OCI-LY7 (cell line): Measurements from ENCODE around the gene FTSJ3. TPM values are rescaled to one million over a fixed set of nuclear protein-coding genes. Genes with fewer than 3 reads are reported as not detected.

Experiments
- BruUV-seq: library from RNA; stranded (reverse); fragments of 400-500 nt; replicated peaks from 2 replicates; lab custom pipeline; 2021; lab: Mats Ljungman, UMichigan
- CTCF ChIA-PET: fragments of 300-600 bp; sonication (Branson Sonifier 250); formaldehyde crosslinking; loops from one replicate; lab custom pipeline; 2022; ENCODE audit warnings: antibody characterized with exemption; ENCODE audit not compliant: unreplicated experiment; lab: Charles Lee
- POLR2A ChIA-PET: fragments of 300-600 bp; sonication (Branson Sonifier 250); formaldehyde crosslinking; loops from one replicate; lab custom pipeline; 2022; ENCODE audit warnings: antibody characterized with exemption; lab: Charles Lee
- DNase-seq: peaks from one replicate; pipeline ENCODE4 v3.0.0-alpha.2; 2015; ENCODE audit warnings: low spot score
- H2AFZ ChIP-seq: fragments of 200-600 bp; sonication (generic), shearing (Covaris generic); 2 replicates; pipeline ENCODE4 v1.6.1; 2014; ENCODE audit warnings: mild to moderate bottlenecking, antibody characterized with exemption, low read length, moderate library complexity
- H3K27ac ChIP-seq: fragments of 200-600 bp; sonication (generic); 2 replicates; pipeline ENCODE4 v1.5.1; 2014; ENCODE audit warnings: mixed run types, low read depth, mild to moderate bottlenecking, moderate library complexity, low read length, inconsistent platforms; ENCODE audit not compliant: poor library complexity, severe bottlenecking
- H3K36me3 ChIP-seq: fragments of 200-600 bp; sonication (generic); 2 replicates; pipeline ENCODE4 v1.6.1; 2014; ENCODE audit warnings: mild to moderate bottlenecking, antibody characterized with exemption, low read length, moderate library complexity, mixed read lengths; ENCODE audit not compliant: insufficient read depth
- H3K4me1 ChIP-seq: fragments of 200-600 bp; sonication (generic); 2 replicates; pipeline ENCODE4 v1.5.1; 2014; ENCODE audit warnings: mild to moderate bottlenecking, low read length; ENCODE audit not compliant: insufficient read depth, poor library complexity, severe bottlenecking
- H3K4me2 ChIP-seq: fragments of 200-600 bp; sonication (generic); 2 replicates; pipeline ENCODE4 v1.6.1; 2014; ENCODE audit warnings: mild to moderate bottlenecking, low read length
- H3K4me3 ChIP-seq: fragments of 200-600 bp; sonication (generic); 2 replicates; pipeline ENCODE4 v1.5.1; 2014; ENCODE audit warnings: mild to moderate bottlenecking, low read depth, low read length; ENCODE audit not compliant: poor library complexity, severe bottlenecking
- H3K79me2 ChIP-seq: fragments of 200-600 bp; sonication (generic); 2 replicates; pipeline ENCODE4 v1.6.1; 2016; ENCODE audit warnings: low read depth, mild to moderate bottlenecking, low read length, moderate library complexity, mixed read lengths; ENCODE audit not compliant: insufficient read depth
- H3K9me2 ChIP-seq: fragments of 200-600 bp; sonication (generic); 2 replicates; pipeline ENCODE4 v1.6.1; 2016; ENCODE audit warnings: mild to moderate bottlenecking, low read length, mixed read lengths; ENCODE audit not compliant: insufficient read depth
- H3K9me3 ChIP-seq: fragments of 200-600 bp; sonication (generic); 2 replicates; pipeline ENCODE4 v1.6.1; 2014; ENCODE audit warnings: mild to moderate bottlenecking, mixed run types, low read length, mixed read lengths
- H4K20me1 ChIP-seq: fragments of 200-600 bp; sonication (generic); 2 replicates; pipeline ENCODE4 v1.6.1; 2014; ENCODE audit warnings: mild to moderate bottlenecking, antibody characterized with exemption, low read length, moderate library complexity, mixed read lengths; ENCODE audit not compliant: insufficient read depth
- CTCF ChIP-seq: fragments of 200-600 bp; sonication (generic); conservative IDR thresholded peaks from 2 replicates; pipeline ENCODE4 v1.5.1; 2014; ENCODE audit warnings: mild to moderate bottlenecking, antibody characterized with exemption, low read length, moderate library complexity, mixed read lengths
- EZH2phosphoT487 ChIP-seq: fragments of 200-600 bp; sonication (generic); IDR thresholded peaks from 2 replicates; pipeline ENCODE4 v1.6.1; 2018; ENCODE audit warnings: low read depth, borderline replicate concordance, mild to moderate bottlenecking, mixed run types, antibody characterized with exemption, low read length, moderate library complexity, mixed read lengths
- intact Hi-C: fragments of 100-400 bp; cut with micrococcal nuclease; formaldehyde crosslinking; loops from one replicate; pipeline ENCODE4 v1.10.0; 2022; ENCODE audit not compliant: unreplicated experiment
- total RNA-seq, 2 experiments: library from RNA; depleted of rRNA in 1 of 2; stranded (reverse); fragments of >200 nt in 1 of 2; shearing (Covaris generic) in 1 of 2; gene quantifications; 2 replicates each; pipeline ENCODE4 v1.2.3, GENCODE V29; 2014 to 2022

Gene FTSJ3
- total RNA-seq, 2 experiments from 2014 or later: 32.4 to 49.0 TPM

- CTCF ChIA-PET: no interaction called here
These were observed 13.3 kb upstream of the FTSJ3 start for GRCh38 chr17:63840591-63841349.

GRCh38 chr17:63838631-63839171 lies 11.2 kb upstream of the FTSJ3 start:
- H3K36me3 ChIP-seq: peaks cover 57% of the 10 kb centered on the region
- peak overlapping the region; percentile 83 for H3K4me2 ChIP-seq
- no TSS peak for BruUV-seq
- intact Hi-C loops: no loop called here
- H4K20me1 ChIP-seq: peaks cover 18% of the 10 kb centered on the region
- H3K79me2 ChIP-seq: peaks cover 59% of the 10 kb centered on the region
- H3K4me3 ChIP-seq: peak overlapping the region; percentile 44
- H3K9me3 ChIP-seq: no peaks in the 10 kb centered on the region
- no peak overlapping the region for H2AFZ ChIP-seq
- peak overlapping the region; percentile 43 for H3K27ac ChIP-seq
- POLR2A ChIA-PET: interaction anchor here (0.6 to 4.4 kb wide), 4 partner anchors 11 to 100 kb away, joined by 4 to 20 read pairs (median 4); partner anchors contain the start of genes FTSJ3 and PSMC5
- CTCF ChIA-PET: interaction anchor here (0.7 kb wide), 1 partner anchor 11 kb away, joined by 3 read pairs; no protein-coding TSS in a partner anchor
- TF ChIP-seq EZH2phosphoT487 (no peak), CTCF (no peak)
- DNase-seq: no peak
- H3K4me1 ChIP-seq: peaks cover 41% of the 10 kb centered on the region
- H3K9me2 ChIP-seq: no peaks in the 10 kb centered on the region

More at GRCh38 chr17:63840591-63841349, 13.3 kb upstream of the FTSJ3 start:
- Histone ChIP-seq H3K79me2 (peaks cover 59% of the 10 kb centered on the region), H4K20me1 (peaks cover 18% of the 10 kb centered on the region), H3K4me3 (peak overlapping the region; percentile 99), H2AFZ (no peak overlapping the region), H3K9me2 (no peaks in the 10 kb centered on the region), H3K4me2 (peak overlapping the region; percentile 83), H3K4me1 (peaks cover 48% of the 10 kb centered on the region), H3K36me3 (peaks cover 37% of the 10 kb centered on the region), H3K27ac (peak overlapping the region; percentile 97), H3K9me3 (no peaks in the 10 kb centered on the region)
- intact Hi-C loops: no loop called here
- no peak for DNase-seq
- TF ChIP-seq EZH2phosphoT487 (no peak), CTCF (no peak)
- no TSS peak for BruUV-seq
- POLR2A ChIA-PET: interaction anchor here (0.5 to 4.4 kb wide), 3 partner anchors 13 to 146 kb away, joined by 4 to 20 read pairs (median 6); partner anchors contain the start of genes CCDC47, FTSJ3 and PSMC5
